Adrenal gland (tissue), 12 donors: ENCODE results near the gene GSTO2. TPM values are rescaled to one million over a fixed set of nuclear protein-coding genes. Genes with fewer than 3 reads are reported as not detected.

Source experiments
- DNase-seq, 7 donors: peaks; one replicate each; pipeline ENCODE4 v3.0.0-alpha.2; 2019 to 2020
- H3K27ac ChIP-seq, 5 donors: fragments of 200-600 bp; sonication (generic) in 4 of 5; 1 replicate in 3 of 5; 2 replicates in 2 of 5; pipeline versions ENCODE4 v1.5.1 to v1.8.0; 2016 to 2020; ENCODE audit warnings: mild to moderate bottlenecking in 1 of 5
- H3K27me3 ChIP-seq: fragments of 200-600 bp; 2 replicates; pipeline ENCODE4 v1.8.0; 2021
- H3K36me3 ChIP-seq, 2 donors: fragments of 200-600 bp; replicated peaks in 1 of 2; 1 replicate in 1 of 2; 2 replicates in 1 of 2; pipeline versions ENCODE4 v1.5.1 to v1.8.0; 2018 to 2022
- H3K4me1 ChIP-seq, 2 donors: fragments of 200-600 bp; replicated peaks in 1 of 2; 1 replicate in 1 of 2; 2 replicates in 1 of 2; pipeline versions ENCODE4 v1.5.1 to v1.8.0; 2018 to 2021
- H3K4me3 ChIP-seq, 4 donors: fragments of 200-600 bp; sonication (generic) in 3 of 4; one replicate each; pipeline ENCODE4 v1.5.1; 2016 to 2018
- H3K9me3 ChIP-seq, 3 donors: fragments of 200-600 bp; sonication (generic) in 1 of 3; replicated peaks in 1 of 3; 1 replicate in 2 of 3; 2 replicates in 1 of 3; pipeline versions ENCODE4 v1.5.1 to v1.8.0; 2016 to 2021
- POLR2A ChIP-seq, 2 donors: fragments of 450-650 bp; IDR thresholded peaks; one replicate each; pipeline ENCODE4 v1.6.1; 2017; ENCODE audit warnings: antibody characterized with exemption in 2 of 2, mild to moderate bottlenecking in 2 of 2, moderate library complexity in 1 of 2
- WGBS, 4 donors: extraction: QIAGEN DNeasy Blood & Tissue Kit in 2 of 4; methylation state at CpG; one replicate each; pipeline versions ENCODE4 v1.1.5 to v1.1.7; 2013 to 2017; 5-methylcytosine and 5-hydroxymethylcytosine counted together
- intact Hi-C, 2 donors: fragments of 100-400 bp; cut with DNase I; formaldehyde crosslinking; loops; one replicate each; pipeline versions ENCODE4 v1.14.1 to v1.15.0; 2022 to 2023
- polyA plus RNA-seq, 3 donors: library from polyadenylated mRNA; stranded (reverse); fragments of 200-250 nt in 2 of 3; fragments of 350-450 nt in 1 of 3; fragmentation: Illumina TruSeq in 1 of 3; extraction: RNeasy Lipid Tissue Mini Kit (QIAGEN cat#74804) in 1 of 3; gene quantifications; one replicate each; pipeline ENCODE4 v1.2.3, GENCODE V29; 2013 to 2014
- total RNA-seq, 9 donors: library from RNA; depleted of rRNA in 4 of 9; stranded (reverse); fragments of >200 nt in 4 of 9; fragments of 120-200 nt in 1 of 9; fragmentation: NEBNext Ultra II Directional in 1 of 9; extraction: Animal tissue kit (Norgen Biotek cat#: 25700) in 1 of 9; gene quantifications; one replicate each; pipeline versions ENCODE4 v1.1.0 to v1.2.4, GENCODE V29; 2013 to 2023
- TF ChIP-seq, protein P1 (sequence below), 6 experiments: fragments of 450-650 bp in 4 of 6; fragments of 200-600 bp in 2 of 6; sonication (generic) in 1 of 6; IDR thresholded peaks; 1 replicate in 5 of 6; 2 replicates in 1 of 6; pipeline versions ENCODE4 v1.5.1 to v1.8.0; 2016 to 2021; ENCODE audit warnings: antibody characterized with exemption in 6 of 6, mild to moderate bottlenecking in 2 of 6, moderate library complexity in 1 of 6
- donor health status: healthy with polysubstance abuse.
- donor health status: Bipolar disorder and iron deficiency.
- donor health status: DM: yes; HTN: yes; CAD: no.
- donor health status: DM: no; HTN: no; CAD: no.
- donor health status: DM: no; HTN: no; CAD: no.
- donor health status: DM: yes; HTN: yes; CAD: no.

GSTO2 gene
- total and polyA plus RNA-seq, 12 donors: 3.7 to 15.3 (median 7.3) TPM

DNA sequence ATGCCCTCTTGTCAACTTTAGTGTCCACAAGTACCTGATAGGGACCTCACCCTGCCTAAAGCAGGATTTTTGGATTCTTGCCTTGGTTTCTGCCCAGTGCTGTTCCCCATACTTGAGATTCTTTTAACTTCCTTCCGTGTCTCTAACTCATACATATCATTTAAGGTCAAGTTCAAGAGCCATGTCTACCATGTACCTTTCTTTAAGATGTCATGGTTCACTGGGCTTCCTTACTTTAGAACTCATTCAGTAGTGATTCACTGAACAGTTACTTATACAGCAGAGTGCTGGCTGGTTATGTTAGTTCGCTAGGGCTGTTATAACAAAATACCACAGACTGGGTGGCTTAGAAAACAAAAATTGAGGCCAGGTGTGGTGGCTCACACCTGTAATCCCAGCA is 79.6 kb downstream of the GSTO2 start:
- intact Hi-C loops: loop anchor here in 1 of 2 donors (5.0 kb wide), 1 partner anchor 36 kb away; no protein-coding TSS in a partner anchor
- H3K4me3 ChIP-seq: no peak overlapping the region
- no peak for DNase-seq
- H3K4me1 ChIP-seq: peaks cover 13 to 25% of the 10 kb centered on the region in 2 donors
- no peaks in the 10 kb centered on the region for H3K9me3 ChIP-seq
- no peaks in the 10 kb centered on the region for H3K36me3 ChIP-seq
- TF ChIP-seq, protein P1, sequence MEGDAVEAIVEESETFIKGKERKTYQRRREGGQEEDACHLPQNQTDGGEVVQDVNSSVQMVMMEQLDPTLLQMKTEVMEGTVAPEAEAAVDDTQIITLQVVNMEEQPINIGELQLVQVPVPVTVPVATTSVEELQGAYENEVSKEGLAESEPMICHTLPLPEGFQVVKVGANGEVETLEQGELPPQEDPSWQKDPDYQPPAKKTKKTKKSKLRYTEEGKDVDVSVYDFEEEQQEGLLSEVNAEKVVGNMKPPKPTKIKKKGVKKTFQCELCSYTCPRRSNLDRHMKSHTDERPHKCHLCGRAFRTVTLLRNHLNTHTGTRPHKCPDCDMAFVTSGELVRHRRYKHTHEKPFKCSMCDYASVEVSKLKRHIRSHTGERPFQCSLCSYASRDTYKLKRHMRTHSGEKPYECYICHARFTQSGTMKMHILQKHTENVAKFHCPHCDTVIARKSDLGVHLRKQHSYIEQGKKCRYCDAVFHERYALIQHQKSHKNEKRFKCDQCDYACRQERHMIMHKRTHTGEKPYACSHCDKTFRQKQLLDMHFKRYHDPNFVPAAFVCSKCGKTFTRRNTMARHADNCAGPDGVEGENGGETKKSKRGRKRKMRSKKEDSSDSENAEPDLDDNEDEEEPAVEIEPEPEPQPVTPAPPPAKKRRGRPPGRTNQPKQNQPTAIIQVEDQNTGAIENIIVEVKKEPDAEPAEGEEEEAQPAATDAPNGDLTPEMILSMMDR (IDR thresholded peaks at IDR 0.05): no peak
- no peak for TF ChIP-seq POLR2A (IDR thresholded peaks at IDR 0.05)
- no peak overlapping the region for H3K27ac ChIP-seq
- no peaks in the 10 kb centered on the region for H3K27me3 ChIP-seq
- WGBS, 4 donors: 82 to 94% (median 87%) methylated on average over 2 of the region's 2 CpGs

GRCh38 chr10:104349623-104350126 is 80.7 kb downstream of the GSTO2 start:
- intact Hi-C loops: loop anchor here (5.0 kb wide), 2 partner anchors 37 to 42 kb away; no protein-coding TSS in a partner anchor
- 26 to 36% (median 28%) methylated on average over 5 of the region's 5 CpGs for WGBS, 4 donors

DNA sequence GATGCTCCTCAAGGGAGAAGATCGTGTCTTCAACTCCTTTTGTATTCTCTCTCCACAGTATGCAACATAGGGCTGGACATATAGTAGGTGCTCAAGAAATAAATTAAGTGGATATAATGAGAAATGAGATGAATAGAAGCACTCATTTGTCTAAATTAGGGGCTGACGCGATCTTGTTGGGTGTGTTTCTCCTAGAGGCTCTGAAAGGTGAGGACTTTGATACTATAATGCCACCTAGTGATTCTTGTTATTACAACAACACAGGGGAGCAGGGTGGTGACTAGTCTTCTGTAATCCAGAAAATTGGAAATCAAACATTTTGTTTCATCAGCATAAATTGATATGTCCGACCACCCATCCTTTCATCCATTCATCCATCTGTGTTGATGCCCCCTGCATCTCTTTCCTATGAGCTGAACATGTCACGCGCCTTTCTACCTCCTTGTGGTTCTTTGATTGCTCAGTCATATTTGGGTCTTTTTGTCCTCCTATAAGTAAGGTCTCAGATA is 81.2 kb downstream of the GSTO2 start:
- peaks cover 16 to 29% of the 10 kb centered on the region in 2 donors for H3K4me1 ChIP-seq
- no peaks in the 10 kb centered on the region for H3K27me3 ChIP-seq
- H3K36me3 ChIP-seq: no peaks in the 10 kb centered on the region
- no peaks in the 10 kb centered on the region for H3K9me3 ChIP-seq
- no peak for DNase-seq
- peak overlapping the region in 3 of 5 donors; percentile 44 to 71 (median 66) for H3K27ac ChIP-seq
- no peak overlapping the region for H3K4me3 ChIP-seq
- no peak for TF ChIP-seq POLR2A (IDR thresholded peaks at IDR 0.05)
- TF ChIP-seq, protein P1 (IDR thresholded peaks at IDR 0.05): peak in 5 of 6 experiments; percentile 65 to 94 (median 76)
- 24 to 29% (median 26%) methylated on average over 6 of the region's 6 CpGs for WGBS, 4 donors
- intact Hi-C loops: loop anchor here in 1 of 2 donors (5.0 kb wide), 1 partner anchor 43 kb away; no protein-coding TSS in a partner anchor

More at GRCh38 chr10:104349623-104350126, 80.7 kb downstream of the GSTO2 start:
- DNase-seq: peak in 1 of 7 donors; percentile 41
- Histone ChIP-seq H3K27me3 (no peaks in the 10 kb centered on the region), H3K4me1 (peaks cover 16 to 29% of the 10 kb centered on the region in 2 donors), H3K36me3 (no peaks in the 10 kb centered on the region), H3K9me3 (no peaks in the 10 kb centered on the region), H3K27ac (peak overlapping the region in 3 of 5 donors; percentile 44 to 71 (median 66)), H3K4me3 (no peak overlapping the region)
- TF ChIP-seq, protein P1 (IDR thresholded peaks at IDR 0.05): no peak
- no peak for TF ChIP-seq POLR2A (IDR thresholded peaks at IDR 0.05)

- H3K27ac ChIP-seq: peak overlapping the region in 2 of 5 donors; percentile 21 to 71
- no peak for DNase-seq
- H3K4me3 ChIP-seq: no peak overlapping the region
- 45 to 58% (median 51%) methylated on average over 2 of the region's 2 CpGs for WGBS, 4 donors
- intact Hi-C loops: loop anchor here in 1 of 2 donors (5.0 kb wide), 1 partner anchor 44 kb away; no protein-coding TSS in a partner anchor
- no peaks in the 10 kb centered on the region for H3K9me3 ChIP-seq
- peaks cover 16 to 29% of the 10 kb centered on the region in 2 donors for H3K4me1 ChIP-seq
- H3K36me3 ChIP-seq: no peaks in the 10 kb centered on the region
- H3K27me3 ChIP-seq: no peaks in the 10 kb centered on the region
- TF ChIP-seq POLR2A (IDR thresholded peaks at IDR 0.05): no peak
- TF ChIP-seq, protein P1 (IDR thresholded peaks at IDR 0.05): no peak
These were observed 82.2 kb downstream of the GSTO2 start for GRCh38 chr10:104351061-104351702.
